PC-3 (cell line): ENCODE data around the gene IFT57.

Experiments used
- CTCF ChIP-seq: fragments of 300-600 bp; sonication (generic); conservative IDR thresholded peaks from 2 replicates; pipeline ENCODE4 v1.5.1; 2017; ENCODE audit warnings: antibody characterized with exemption, low read depth, mild to moderate bottlenecking, low read length
- EZH2 ChIP-seq: fragments of 300-600 bp; sonication (generic); IDR thresholded peaks from one replicate; pipeline ENCODE4 v1.6.1; 2017; ENCODE audit warnings: antibody characterized with exemption, mild to moderate bottlenecking, low read length; ENCODE audit not compliant: unreplicated experiment

DNA sequence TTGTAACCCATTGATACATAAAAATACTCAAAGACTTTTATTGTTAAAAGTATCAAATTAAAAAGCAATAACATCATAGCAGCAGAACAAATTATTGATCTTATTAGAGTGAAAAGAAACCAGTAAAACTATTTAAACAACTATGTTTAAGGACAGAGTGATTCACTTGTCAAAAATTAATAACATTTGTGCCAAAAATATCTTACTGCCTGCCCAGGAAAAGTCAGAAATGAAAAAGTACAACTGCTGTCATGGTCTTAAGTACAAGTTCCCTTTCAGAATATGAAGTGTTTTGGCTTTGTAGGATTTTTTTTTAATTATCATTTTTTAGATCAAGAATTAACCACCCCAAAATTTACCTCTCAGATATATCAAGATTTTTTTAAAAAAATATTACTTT is 3.4 kb downstream of the IFT57 start:
- no peak for TF ChIP-seq CTCF
- no peak for TF ChIP-seq EZH2
